ENCODE data around the gene MDK.

GRCh38 chr11:46366661-46367161, 14.8 kb upstream of the MDK start:
- TF ChIP-seq GABPA (IDR thresholded peaks at IDR 0.05 in 1 of 2, conservative IDR thresholded peaks at IDR 0.05 in 1 of 2) (no peak), CTCF (IDR thresholded peaks at IDR 0.05; ENCODE audit: low read depth, low read length, missing input control) (no peak), HNF4A (conservative IDR thresholded peaks at IDR 0.05) (no peak), EGR1 (IDR thresholded peaks at IDR 0.05; ENCODE audit: low read depth in 2 of 2) (no peak), NR2F2 (IDR thresholded peaks at IDR 0.05) (no peak), RAD21 (IDR thresholded peaks at IDR 0.05) (no peak), JUND (IDR thresholded peaks at IDR 0.05) (no peak)
